Stimulated activated CD8-positive, alpha-beta memory T cell treated with anti-CD3 and anti-CD28 coated beads, Interleukin-15, amount 100 ng/mL, for 24 hours (primary cell): ENCODE results near the gene PRKCH.
"Not testable (repeated sequence)": the region's sequence is repeated elsewhere in the genome, so short reads cannot be mapped to it uniquely, and the experiment has no call there.

Source experiments
- DNase-seq: peaks from one replicate; pipeline ENCODE4 v3.0.0-alpha.2; 2020; ENCODE audit warnings: low read depth

The PRKCH gene

GRCh38 chr14:61516118-61516743 is 194.9 kb downstream of the PRKCH start:
- no peak for DNase-seq

- DNase-seq = no peak
Observed at GRCh38 chr14:61516964-61517653, 195.7 kb downstream of the PRKCH start.

GRCh38 chr14:61517911-61518384 is 196.6 kb downstream of the PRKCH start:
- no peak for DNase-seq

GRCh38 chr14:61518403-61518802 is 197.0 kb downstream of the PRKCH start:
- DNase-seq = no peak

GRCh38 chr14:61519106-61519505 is 197.7 kb downstream of the PRKCH start:
- no peak for DNase-seq

- no peak for DNase-seq
Observed at GRCh38 chr14:61519735-61520134, 198.4 kb downstream of the PRKCH start.

GRCh38 chr14:61520576-61520975 is 199.2 kb downstream of the PRKCH start:
- no peak for DNase-seq

GRCh38 chr14:61521773-61522172 is 200.4 kb downstream of the PRKCH start:
- DNase-seq = no peak

- no peak for DNase-seq
Observed at GRCh38 chr14:61523751-61524150, 202.4 kb downstream of the PRKCH start.

- DNase-seq = no peak
Observed at GRCh38 chr14:61524211-61524806, 202.9 kb downstream of the PRKCH start.

GRCh38 chr14:61524936-61525292 is 203.5 kb downstream of the PRKCH start:
- no peak for DNase-seq

- no peak for DNase-seq
Observed at GRCh38 chr14:61525293-61526011, 204.1 kb downstream of the PRKCH start.

GRCh38 chr14:61526405-61527312 is 205.3 kb downstream of the PRKCH start:
- DNase-seq = no peak

GRCh38 chr14:61527325-61528100 is 206.1 kb downstream of the PRKCH start:
- no peak for DNase-seq

GRCh38 chr14:61528591-61529021 is 207.2 kb downstream of the PRKCH start:
- no peak for DNase-seq

GRCh38 chr14:61529360-61529759 is 208.0 kb downstream of the PRKCH start:
- DNase-seq = not testable (repeated sequence)

- DNase-seq = no peak
Observed at GRCh38 chr14:61530296-61530695, 208.9 kb downstream of the PRKCH start.

GRCh38 chr14:61530896-61531295 is 209.5 kb downstream of the PRKCH start:
- DNase-seq = no peak

- DNase-seq = no peak
Observed at GRCh38 chr14:61531465-61532122, 210.2 kb downstream of the PRKCH start.

GRCh38 chr14:61532123-61532505 is 210.7 kb downstream of the PRKCH start:
- no peak for DNase-seq
